Right lobe of liver (tissue), 4 donors: Measurements from ENCODE around the gene KIF19.

Source experiments
- POLR2A ChIP-seq: fragments of 450-650 bp; IDR thresholded peaks from one replicate; pipeline ENCODE4 v1.6.1; 2017; ENCODE audit warnings: antibody characterized with exemption, mild to moderate bottlenecking
- TF ChIP-seq, protein P1 (sequence below), 4 donors: fragments of 200-600 bp in 3 of 4; fragments of 450-650 bp in 1 of 4; IDR thresholded peaks; one replicate each; pipeline versions ENCODE4 v1.5.1 to v1.8.0; 2016 to 2022; ENCODE audit warnings: antibody characterized with exemption in 4 of 4, mild to moderate bottlenecking in 2 of 4
- donor health status: DM: no; HTN: no; CAD: no.
- donor health status: DM: no; HTN: no; CAD: no.
- donor health status: DM: no; HTN: yes; CAD: no.

- TF ChIP-seq, protein P1, sequence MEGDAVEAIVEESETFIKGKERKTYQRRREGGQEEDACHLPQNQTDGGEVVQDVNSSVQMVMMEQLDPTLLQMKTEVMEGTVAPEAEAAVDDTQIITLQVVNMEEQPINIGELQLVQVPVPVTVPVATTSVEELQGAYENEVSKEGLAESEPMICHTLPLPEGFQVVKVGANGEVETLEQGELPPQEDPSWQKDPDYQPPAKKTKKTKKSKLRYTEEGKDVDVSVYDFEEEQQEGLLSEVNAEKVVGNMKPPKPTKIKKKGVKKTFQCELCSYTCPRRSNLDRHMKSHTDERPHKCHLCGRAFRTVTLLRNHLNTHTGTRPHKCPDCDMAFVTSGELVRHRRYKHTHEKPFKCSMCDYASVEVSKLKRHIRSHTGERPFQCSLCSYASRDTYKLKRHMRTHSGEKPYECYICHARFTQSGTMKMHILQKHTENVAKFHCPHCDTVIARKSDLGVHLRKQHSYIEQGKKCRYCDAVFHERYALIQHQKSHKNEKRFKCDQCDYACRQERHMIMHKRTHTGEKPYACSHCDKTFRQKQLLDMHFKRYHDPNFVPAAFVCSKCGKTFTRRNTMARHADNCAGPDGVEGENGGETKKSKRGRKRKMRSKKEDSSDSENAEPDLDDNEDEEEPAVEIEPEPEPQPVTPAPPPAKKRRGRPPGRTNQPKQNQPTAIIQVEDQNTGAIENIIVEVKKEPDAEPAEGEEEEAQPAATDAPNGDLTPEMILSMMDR (IDR thresholded peaks at IDR 0.05) = no peak
- no peak for TF ChIP-seq POLR2A
Observed at GRCh38 chr17:74362810-74363498, 36.9 kb downstream of the KIF19 start.
